Measurements from ENCODE around the gene SLC25A40.

- TF ChIP-seq CTCF (IDR thresholded peaks at IDR 0.05) (no peak), POLR2A (IDR thresholded peaks at IDR 0.05) (no peak)
These were observed 43.0 kb downstream of the SLC25A40 start for GRCh38 chr7:87833130-87833529.
